Measurements from ENCODE around the gene DOCK4.

The DOCK4 gene

GRCh38 chr7:112167147-112167546 lies 39.1 kb downstream of the DOCK4 start:
- H3K4me2 ChIP-seq: no peak overlapping the region

GRCh38 chr7:112162784-112163506 lies 43.3 kb downstream of the DOCK4 start:
- H2AFZ ChIP-seq (ENCODE audit: low read depth): no peak overlapping the region
- H3K9ac ChIP-seq: no peak overlapping the region
- no peaks in the 10 kb centered on the region for H4K20me1 ChIP-seq (ENCODE audit: insufficient read depth)
- H3K27me3 ChIP-seq (ENCODE audit: insufficient read depth, low read depth): no peaks in the 10 kb centered on the region
- no peaks in the 10 kb centered on the region for H3K4me1 ChIP-seq (ENCODE audit: low read depth, poor library complexity, severe bottlenecking)
- H3K36me3 ChIP-seq (ENCODE audit: insufficient read depth): no peaks in the 10 kb centered on the region
- no peak overlapping the region for H3K4me2 ChIP-seq
- TF ChIP-seq CTCF (conservative IDR thresholded peaks at IDR 0.05; ENCODE audit: low read depth, low read length): no peak
- no peak overlapping the region for H3K27ac ChIP-seq
- H3K4me3 ChIP-seq (IDR thresholded peaks at IDR 0.05; ENCODE audit: insufficient read depth, low read depth, low read length): no peak overlapping the region
- no peaks in the 10 kb centered on the region for H3K79me2 ChIP-seq (ENCODE audit: insufficient read depth, low read depth)

More at GRCh38 chr7:112167147-112167546, 39.1 kb downstream of the DOCK4 start:
- Histone ChIP-seq H3K4me1 (ENCODE audit: low read depth, poor library complexity, severe bottlenecking) (no peaks in the 10 kb centered on the region), H3K36me3 (ENCODE audit: insufficient read depth) (no peaks in the 10 kb centered on the region), H3K4me3 (IDR thresholded peaks at IDR 0.05; ENCODE audit: insufficient read depth, low read depth, low read length) (no peak overlapping the region), H2AFZ (ENCODE audit: low read depth) (no peak overlapping the region), H3K9ac (no peak overlapping the region), H3K27me3 (ENCODE audit: insufficient read depth, low read depth) (no peaks in the 10 kb centered on the region), H4K20me1 (ENCODE audit: insufficient read depth) (no peaks in the 10 kb centered on the region), H3K79me2 (ENCODE audit: insufficient read depth, low read depth) (no peaks in the 10 kb centered on the region), H3K27ac (no peak overlapping the region)
- no peak for TF ChIP-seq CTCF (conservative IDR thresholded peaks at IDR 0.05; ENCODE audit: low read depth, low read length)

GRCh38 chr7:112162142-112162766 lies 43.9 kb downstream of the DOCK4 start:
- TF ChIP-seq CTCF (conservative IDR thresholded peaks at IDR 0.05; ENCODE audit: low read depth, low read length): no peak
- Histone ChIP-seq H3K79me2 (ENCODE audit: insufficient read depth, low read depth) (no peaks in the 10 kb centered on the region), H4K20me1 (ENCODE audit: insufficient read depth) (no peaks in the 10 kb centered on the region), H2AFZ (ENCODE audit: low read depth) (no peak overlapping the region), H3K4me1 (ENCODE audit: low read depth, poor library complexity, severe bottlenecking) (peaks cover 2% of the 10 kb centered on the region), H3K4me2 (no peak overlapping the region), H3K9ac (no peak overlapping the region), H3K36me3 (ENCODE audit: insufficient read depth) (no peaks in the 10 kb centered on the region), H3K27ac (no peak overlapping the region), H3K4me3 (IDR thresholded peaks at IDR 0.05; ENCODE audit: insufficient read depth, low read depth, low read length) (no peak overlapping the region), H3K27me3 (ENCODE audit: insufficient read depth, low read depth) (no peaks in the 10 kb centered on the region)

GRCh38 chr7:112161253-112162141 lies 44.7 kb downstream of the DOCK4 start:
- H3K79me2 ChIP-seq (ENCODE audit: insufficient read depth, low read depth): no peaks in the 10 kb centered on the region
- no peak for TF ChIP-seq CTCF (conservative IDR thresholded peaks at IDR 0.05; ENCODE audit: low read depth, low read length)
- H3K9ac ChIP-seq: no peak overlapping the region
- H3K4me2 ChIP-seq: no peak overlapping the region
- H4K20me1 ChIP-seq (ENCODE audit: insufficient read depth): no peaks in the 10 kb centered on the region
- no peaks in the 10 kb centered on the region for H3K27me3 ChIP-seq (ENCODE audit: insufficient read depth, low read depth)
- peaks cover 10% of the 10 kb centered on the region for H3K4me1 ChIP-seq (ENCODE audit: low read depth, poor library complexity, severe bottlenecking)
- H3K27ac ChIP-seq: no peak overlapping the region
- no peak overlapping the region for H2AFZ ChIP-seq (ENCODE audit: low read depth)
- no peak overlapping the region for H3K4me3 ChIP-seq (IDR thresholded peaks at IDR 0.05; ENCODE audit: insufficient read depth, low read depth, low read length)
- H3K36me3 ChIP-seq (ENCODE audit: insufficient read depth): no peaks in the 10 kb centered on the region

Measured in KMS-11 (cell line).